ENCODE results near the gene SH2D5. TPM values are rescaled to one million over a fixed set of nuclear protein-coding genes. Genes with fewer than 3 reads are reported as not detected.

The SH2D5 gene
- total RNA-seq, 2 experiments from 2014 or later: 1.3 to 1.6 TPM

DNA sequence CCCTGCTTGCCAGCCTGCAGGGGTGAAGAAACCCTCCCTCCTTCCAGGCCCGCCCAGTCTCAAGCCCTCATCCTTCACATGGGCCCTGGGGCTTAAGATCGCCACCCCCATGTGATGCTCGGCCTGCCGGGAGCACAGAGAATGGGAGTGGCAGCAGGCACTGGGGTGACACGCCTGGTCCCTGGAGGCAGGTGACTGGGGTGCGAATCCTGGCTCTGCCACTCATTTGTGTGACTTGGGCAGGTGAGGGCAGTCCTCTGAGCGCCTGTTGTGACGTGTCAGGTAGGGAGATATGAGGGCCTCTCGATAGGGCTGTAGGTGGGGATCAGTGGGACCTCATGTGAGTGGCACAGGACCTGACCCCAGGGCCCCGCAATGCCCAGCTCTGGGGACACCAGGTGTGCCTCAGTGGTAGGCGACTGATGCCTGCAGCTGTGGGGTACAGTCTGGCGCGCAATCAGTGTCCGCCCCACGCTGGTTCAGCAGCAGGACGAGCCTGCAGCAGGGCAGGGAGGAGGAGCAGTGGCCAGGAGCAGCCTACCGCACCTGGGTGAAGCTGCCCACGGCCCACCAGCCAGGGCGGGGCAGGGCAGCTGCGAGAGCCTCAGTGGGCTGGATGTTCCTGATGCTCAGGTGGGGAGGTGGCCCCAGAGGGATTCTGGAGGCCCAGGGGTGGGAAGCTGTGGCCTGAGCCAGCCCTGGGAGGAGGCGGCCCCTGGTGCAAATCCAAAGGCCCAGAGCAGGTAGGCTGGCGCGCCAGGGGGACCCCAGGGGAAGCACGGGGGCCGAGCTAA, 6.2 kb downstream of the SH2D5 start:
- Mint-ChIP-seq H3K4me1 (ENCODE audit: low read depth) (peaks cover 4% of the 10 kb centered on the region), H3K27ac (no peak overlapping the region), H3K27me3 (peaks cover 23% of the 10 kb centered on the region), H3K4me3 (no peak overlapping the region), H3K36me3 (ENCODE audit: low read depth) (no peaks in the 10 kb centered on the region), H3K9me3 (no peaks in the 10 kb centered on the region)
- intact Hi-C loops (cut with micrococcal nuclease): no loop called here
- DNase-seq: no peak
- ATAC-seq: no peak
- ChIA-PET POLR2A (no interaction called here), CTCF (no interaction called here)
- TF ChIP-seq, protein P1, sequence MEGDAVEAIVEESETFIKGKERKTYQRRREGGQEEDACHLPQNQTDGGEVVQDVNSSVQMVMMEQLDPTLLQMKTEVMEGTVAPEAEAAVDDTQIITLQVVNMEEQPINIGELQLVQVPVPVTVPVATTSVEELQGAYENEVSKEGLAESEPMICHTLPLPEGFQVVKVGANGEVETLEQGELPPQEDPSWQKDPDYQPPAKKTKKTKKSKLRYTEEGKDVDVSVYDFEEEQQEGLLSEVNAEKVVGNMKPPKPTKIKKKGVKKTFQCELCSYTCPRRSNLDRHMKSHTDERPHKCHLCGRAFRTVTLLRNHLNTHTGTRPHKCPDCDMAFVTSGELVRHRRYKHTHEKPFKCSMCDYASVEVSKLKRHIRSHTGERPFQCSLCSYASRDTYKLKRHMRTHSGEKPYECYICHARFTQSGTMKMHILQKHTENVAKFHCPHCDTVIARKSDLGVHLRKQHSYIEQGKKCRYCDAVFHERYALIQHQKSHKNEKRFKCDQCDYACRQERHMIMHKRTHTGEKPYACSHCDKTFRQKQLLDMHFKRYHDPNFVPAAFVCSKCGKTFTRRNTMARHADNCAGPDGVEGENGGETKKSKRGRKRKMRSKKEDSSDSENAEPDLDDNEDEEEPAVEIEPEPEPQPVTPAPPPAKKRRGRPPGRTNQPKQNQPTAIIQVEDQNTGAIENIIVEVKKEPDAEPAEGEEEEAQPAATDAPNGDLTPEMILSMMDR (IDR thresholded peaks at IDR 0.05): no peak

DNA sequence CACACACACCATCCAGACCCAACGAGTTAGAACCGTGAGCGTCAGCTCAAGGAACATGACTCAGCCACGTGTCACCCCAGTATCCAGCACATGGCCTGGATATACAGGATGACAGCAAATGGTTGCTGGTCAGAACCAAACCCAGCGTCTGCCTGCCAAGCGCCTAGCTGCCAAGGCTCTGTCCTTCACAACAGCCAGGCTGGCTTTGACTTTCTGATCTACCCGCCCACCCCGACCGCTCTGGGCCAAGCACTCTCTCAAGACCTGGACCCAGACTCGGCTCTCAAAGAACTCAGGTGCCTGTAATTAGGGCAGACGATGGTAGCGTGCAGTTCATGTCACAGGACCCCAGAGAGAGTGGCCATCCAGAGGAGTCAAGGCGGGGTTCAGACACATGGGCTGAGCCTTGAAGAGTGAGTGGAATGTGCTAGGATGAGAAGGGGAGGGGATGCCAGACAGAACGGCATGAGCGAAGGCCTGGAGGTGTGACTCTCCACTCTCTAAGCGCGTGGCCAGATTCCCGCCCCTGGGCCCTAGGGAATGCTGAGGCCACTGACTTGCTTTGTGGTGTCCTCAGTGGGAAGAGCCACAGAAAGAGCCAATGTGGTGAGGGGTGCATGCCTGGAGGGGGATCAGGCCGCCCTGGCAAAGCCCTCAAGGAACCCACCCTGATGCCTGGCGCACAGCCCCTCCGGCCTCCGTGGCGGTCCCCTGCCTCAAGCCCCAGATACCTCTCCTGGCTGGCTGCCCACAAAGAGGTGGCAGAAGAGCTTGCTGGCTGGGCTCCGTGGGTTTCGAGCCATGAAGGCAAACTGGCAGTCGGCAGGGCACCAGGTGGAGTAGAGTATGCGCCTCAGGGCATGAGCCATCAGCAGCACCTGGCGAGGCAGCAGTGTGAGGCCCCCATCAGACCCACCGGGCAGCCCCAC, 7.0 kb downstream of the SH2D5 start:
- POLR2A ChIA-PET: no interaction called here
- no peaks in the 10 kb centered on the region for H3K36me3 Mint-ChIP-seq (ENCODE audit: low read depth)

DNA sequence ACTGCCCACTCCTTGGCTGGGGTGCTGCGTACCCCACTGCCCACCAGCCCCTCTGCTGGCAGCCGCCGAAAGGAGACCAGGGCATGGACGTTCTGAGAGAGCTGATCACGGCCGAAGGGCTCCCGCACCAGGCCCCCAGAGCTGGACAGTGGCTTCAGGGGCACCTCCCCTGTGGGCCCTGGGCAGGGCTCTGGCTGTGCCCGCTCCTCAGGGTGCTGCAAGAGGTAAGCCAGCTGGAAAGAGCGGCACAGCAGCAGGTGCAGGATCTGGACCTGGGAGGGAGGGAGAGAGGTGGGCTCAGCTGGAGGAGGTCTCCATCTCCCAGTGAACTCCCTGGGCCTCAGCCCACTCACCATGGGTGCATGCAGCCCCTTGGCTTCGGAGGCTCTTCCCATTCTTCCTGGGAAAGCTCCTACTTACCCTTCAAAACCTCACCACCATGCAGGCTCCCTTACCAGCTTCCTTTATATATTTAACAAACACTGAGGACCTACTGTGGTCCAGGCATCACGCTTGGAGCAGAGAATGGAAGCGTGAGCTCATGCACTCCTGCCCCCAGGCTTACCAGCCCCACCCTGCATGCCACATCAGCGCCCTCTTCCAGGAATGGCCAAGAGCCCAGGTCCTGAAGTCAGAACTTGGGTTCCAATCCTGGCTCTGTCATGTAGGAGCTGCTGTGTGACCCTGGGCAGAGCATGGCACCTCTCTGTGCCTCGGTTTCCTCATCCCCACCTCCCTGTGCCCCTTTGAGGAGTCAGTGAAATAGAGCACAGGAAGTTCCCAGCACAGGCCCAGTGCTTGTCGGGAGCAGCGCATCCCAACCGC, 7.9 kb downstream of the SH2D5 start:
- H3K27me3 Mint-ChIP-seq: peaks cover 11% of the 10 kb centered on the region
- intact Hi-C loops (cut with micrococcal nuclease): no loop called here

More for the DNA sequence above, 7.0 kb downstream of the SH2D5 start:
- Mint-ChIP-seq H3K4me1 (ENCODE audit: low read depth) (peaks cover 4% of the 10 kb centered on the region), H3K9me3 (no peaks in the 10 kb centered on the region), H3K4me3 (no peak overlapping the region), H3K27ac (no peak overlapping the region), H3K27me3 (peaks cover 15% of the 10 kb centered on the region)
- TF ChIP-seq, protein P1 (IDR thresholded peaks at IDR 0.05): no peak
- CTCF ChIA-PET: no interaction called here
- intact Hi-C loops (cut with micrococcal nuclease): no loop called here
- DNase-seq (no peak), ATAC-seq (no peak)

DNA sequence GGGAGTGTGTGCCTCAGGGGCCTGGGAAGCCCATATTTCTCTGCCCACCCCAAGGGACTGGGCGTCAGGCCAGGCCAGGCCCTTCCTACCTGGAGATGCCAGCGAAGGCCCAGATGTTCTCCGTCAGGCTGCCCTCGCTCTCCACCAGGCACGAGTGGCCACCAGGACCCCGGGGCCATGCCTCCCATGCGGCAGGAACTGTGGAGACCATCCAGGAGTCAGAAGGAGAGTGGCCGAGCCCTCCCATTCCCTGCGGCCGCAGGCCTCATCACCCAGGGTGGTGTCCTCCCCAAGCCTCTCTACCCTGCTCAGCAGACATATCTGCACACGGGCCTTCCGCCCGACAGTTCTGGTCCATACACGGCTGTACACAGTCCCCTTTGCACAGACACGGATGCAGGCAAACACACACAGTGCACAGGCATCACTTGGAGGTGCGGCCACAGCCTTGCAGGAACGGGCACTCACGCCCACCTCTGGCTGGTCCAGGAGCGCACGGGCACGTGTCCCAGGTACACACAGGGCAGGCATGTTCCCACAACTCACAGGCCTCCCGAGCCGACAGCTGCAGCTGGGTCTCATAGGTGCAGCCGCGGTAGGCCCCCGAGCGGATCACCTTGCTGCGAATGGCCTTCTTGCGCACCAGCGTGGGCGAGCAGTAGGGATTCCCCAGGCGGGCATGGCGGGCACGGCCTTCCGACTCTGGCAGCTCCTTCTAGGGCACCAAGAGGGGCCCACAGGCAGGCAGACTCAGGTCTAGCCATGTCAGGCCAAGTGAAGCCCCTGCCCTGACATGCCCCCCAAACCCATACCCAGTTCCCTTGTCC, 8.8 kb downstream of the SH2D5 start:
- POLR2A ChIA-PET: interaction anchor here (1.8 kb wide), 1 partner anchor 63 kb away, joined by 4 read pairs; the partner anchor contains the start of gene HP1BP3
- CTCF ChIA-PET: interaction anchor here (1.6 kb wide), 1 partner anchor 27 kb away, joined by 5 read pairs; no protein-coding TSS in a partner anchor
- Mint-ChIP-seq H3K4me3 (no peak overlapping the region), H3K4me1 (ENCODE audit: low read depth) (no peaks in the 10 kb centered on the region), H3K27me3 (peaks cover 12% of the 10 kb centered on the region), H3K9me3 (no peaks in the 10 kb centered on the region), H3K27ac (no peak overlapping the region), H3K36me3 (ENCODE audit: low read depth) (no peaks in the 10 kb centered on the region)
- DNase-seq: no peak
- no peak for ATAC-seq
- TF ChIP-seq, protein P1 (IDR thresholded peaks at IDR 0.05): no peak
- intact Hi-C loops (cut with micrococcal nuclease): no loop called here

More for the DNA sequence above, 7.9 kb downstream of the SH2D5 start:
- CTCF ChIA-PET: interaction anchor here (1.6 kb wide), 1 partner anchor 28 kb away, joined by 5 read pairs; no protein-coding TSS in a partner anchor
- ATAC-seq: no peak
- Mint-ChIP-seq H3K27ac (no peak overlapping the region), H3K9me3 (no peaks in the 10 kb centered on the region), H3K4me1 (ENCODE audit: low read depth) (no peaks in the 10 kb centered on the region), H3K36me3 (ENCODE audit: low read depth) (no peaks in the 10 kb centered on the region), H3K4me3 (no peak overlapping the region)
- TF ChIP-seq, protein P1 (IDR thresholded peaks at IDR 0.05): no peak
- POLR2A ChIA-PET: interaction anchor here (1.8 kb wide), 1 partner anchor 62 kb away, joined by 4 read pairs; the partner anchor contains the start of gene HP1BP3
- no peak for DNase-seq
